Kidney (tissue), 14 donors: ENCODE results near the gene COMMD7. TPM values are rescaled to one million over a fixed set of nuclear protein-coding genes. Genes with fewer than 3 reads are reported as not detected.
"Not testable (repeated sequence)": the region's sequence is repeated elsewhere in the genome, so short reads cannot be mapped to it uniquely, and the experiment has no call there.

Experiments
- DNase-seq, 5 donors: peaks; one replicate each; pipeline ENCODE4 v3.0.0-alpha.2; 2013 to 2020
- FAIRE-seq: peaks from 2 replicates; lab custom pipeline; 2012; peaks lifted over from hg19 to GRCh38; lab: Jason Lieb, UNC
- H3K27ac ChIP-seq, 2 donors: one replicate each; pipeline ENCODE4 v1.7.0; 2013; ENCODE audit warnings: low read depth in 2 of 2, low read length in 2 of 2, inconsistent platforms in 1 of 2
- H3K27me3 ChIP-seq: one replicate; pipeline ENCODE4 v1.7.1; 2013; ENCODE audit warnings: low read length, inconsistent platforms; ENCODE audit not compliant: control insufficient read depth, insufficient read depth
- H3K36me3 ChIP-seq, 3 donors: one replicate each; pipeline versions ENCODE4 v1.7.0 to v1.7.1; 2013; ENCODE audit warnings: low read length in 3 of 3, control low read depth in 1 of 3, inconsistent platforms in 1 of 3; ENCODE audit not compliant: insufficient read depth in 3 of 3, control insufficient read depth in 2 of 3
- H3K4me1 ChIP-seq, 3 donors: one replicate each; pipeline versions ENCODE4 v1.7.0 to v1.7.1; 2013; ENCODE audit warnings: low read length in 3 of 3, inconsistent platforms in 1 of 3, low read depth in 1 of 3; ENCODE audit not compliant: control insufficient read depth in 2 of 3, insufficient read depth in 2 of 3
- H3K4me3 ChIP-seq, 3 donors: one replicate each; pipeline versions ENCODE4 v1.7.0 to v1.8.1; 2013; ENCODE audit warnings: low read length in 3 of 3, control low read depth in 1 of 3, inconsistent platforms in 1 of 3
- H3K9ac ChIP-seq, 3 donors: one replicate each; pipeline versions ENCODE4 v1.7.0 to v1.7.1; 2013; ENCODE audit warnings: low read length in 3 of 3, control low read depth in 1 of 3, inconsistent platforms in 1 of 3
- H3K9me3 ChIP-seq, 3 donors: one replicate each; pipeline versions ENCODE4 v1.7.0 to v1.7.1; 2013; ENCODE audit warnings: low read length in 3 of 3, control low read depth in 1 of 3, inconsistent platforms in 1 of 3; ENCODE audit not compliant: control insufficient read depth in 2 of 3, insufficient read depth in 1 of 3
- CTCF ChIP-seq: IDR thresholded peaks from 3 replicates; pipeline ENCODE4 v1.5.1; 2012; ENCODE audit warnings: mild to moderate bottlenecking, moderate library complexity, borderline replicate concordance; ENCODE audit not compliant: insufficient read depth; ENCODE audit errors: extremely low read depth
- intact Hi-C: fragments of 100-400 bp; cut with DNase I; formaldehyde crosslinking; loops from one replicate; pipeline ENCODE4 v1.11.1; 2022
- polyA plus RNA-seq: library from polyadenylated mRNA; stranded (reverse); fragments of 350-450 nt; fragmentation: Illumina TruSeq; extraction: RNeasy Lipid Tissue Mini Kit (QIAGEN cat#74804); gene quantifications from one replicate; pipeline ENCODE4 v1.2.3, GENCODE V29; 2014; ENCODE audit warnings: low read depth, low replicate concordance; ENCODE audit not compliant: insufficient read depth
- total RNA-seq: library from RNA; stranded (reverse); fragmentation: NEBNext Ultra II Directional; extraction: Animal tissue kit (Norgen Biotek cat#: 25700); gene quantifications from one replicate; pipeline ENCODE4 v1.2.1, GENCODE V29; 2021
- donor health status: control.
- donor health status: control.
- donor health status: control.
- donor health status: control.
- donor health status: control.
- donor health status: DM: yes; HTN: yes; CAD: no.
- donor health status: Normal renal cell carcinoma (clear cell type).

The COMMD7 gene
- total and polyA plus RNA-seq, 2 donors from 2014 or later = 45.8 to 99.2 TPM

- intact Hi-C loops = no loop called here
- H3K36me3 ChIP-seq = no peaks in the 10 kb centered on the region
- FAIRE-seq = no peak
- no peak overlapping the region for H3K4me3 ChIP-seq
- H3K27me3 ChIP-seq = no peaks in the 10 kb centered on the region
- peaks cover 0 to 16% (median 4%) of the 10 kb centered on the region in 3 donors for H3K4me1 ChIP-seq
- no peak overlapping the region for H3K27ac ChIP-seq
- no peak for TF ChIP-seq CTCF
- H3K9ac ChIP-seq = no peak overlapping the region
- no peak for DNase-seq
- H3K9me3 ChIP-seq = no peaks in the 10 kb centered on the region
These were observed 30.0 kb upstream of the COMMD7 start for GRCh38 chr20:32773223-32773622.

- peaks cover 0 to 10% (median 2%) of the 10 kb centered on the region in 3 donors for H3K4me1 ChIP-seq
- FAIRE-seq (no peak), DNase-seq (no peak)
- no peaks in the 10 kb centered on the region for H3K27me3 ChIP-seq
- no peak overlapping the region for H3K4me3 ChIP-seq
- intact Hi-C loops = no loop called here
- TF ChIP-seq CTCF = no peak
- no peaks in the 10 kb centered on the region for H3K9me3 ChIP-seq
- no peak overlapping the region for H3K27ac ChIP-seq
- H3K9ac ChIP-seq = no peak overlapping the region
- H3K36me3 ChIP-seq = no peaks in the 10 kb centered on the region
These were observed 28.8 kb upstream of the COMMD7 start for GRCh38 chr20:32772046-32772445.

GRCh38 chr20:32767418-32768198 is 24.3 kb upstream of the COMMD7 start:
- H3K9me3 ChIP-seq = no peaks in the 10 kb centered on the region
- intact Hi-C loops = no loop called here
- DNase-seq (no peak), FAIRE-seq (no peak)
- no peaks in the 10 kb centered on the region for H3K36me3 ChIP-seq
- H3K4me3 ChIP-seq = no peak overlapping the region
- no peak for TF ChIP-seq CTCF
- H3K4me1 ChIP-seq = peaks cover 0 to 7% (median 4%) of the 10 kb centered on the region in 3 donors
- H3K9ac ChIP-seq = no peak overlapping the region
- no peaks in the 10 kb centered on the region for H3K27me3 ChIP-seq
- H3K27ac ChIP-seq = no peak overlapping the region

GRCh38 chr20:32765230-32765875 is 22.1 kb upstream of the COMMD7 start:
- peaks cover 0 to 11% (median 4%) of the 10 kb centered on the region in 3 donors for H3K4me1 ChIP-seq
- H3K9me3 ChIP-seq, H3K27me3 ChIP-seq, H3K36me3 ChIP-seq, H3K9ac ChIP-seq, DNase-seq, H3K27ac ChIP-seq, FAIRE-seq, intact Hi-C loops, H3K4me3 ChIP-seq: not testable (repeated sequence)
